Spleen (tissue), 7 donors: ENCODE measurements around the gene TBC1D9B.

Source experiments
- CTCF ChIP-seq, 11 experiments: fragments of 200-600 bp in 7 of 11; fragments of 450-650 bp in 4 of 11; sonication (generic) in 4 of 11; IDR thresholded peaks in 8 of 11; conservative IDR thresholded peaks in 3 of 11; 1 replicate in 7 of 11; 2 replicates in 4 of 11; pipeline versions ENCODE4 v1.4.0 to v1.8.0; 2016 to 2021; ENCODE audit warnings: antibody characterized with exemption in 11 of 11, inconsistent platforms in 4 of 11, mild to moderate bottlenecking in 1 of 11
- POLR2A ChIP-seq, 3 donors: fragments of 450-650 bp; IDR thresholded peaks; one replicate each; pipeline ENCODE4 v1.5.1; 2017; ENCODE audit warnings: antibody characterized with exemption in 3 of 3, mild to moderate bottlenecking in 1 of 3
- POLR2AphosphoS5 ChIP-seq, 3 donors: sonication (generic); formaldehyde crosslinking; IDR thresholded peaks; one replicate each; pipeline ENCODE4 v1.5.1; 2017; ENCODE audit warnings: antibody characterized with exemption in 3 of 3
- donor health status: DM: no; HTN: no; CAD: no; lungs with moderate emphysema.
- donor health status: DM: no; HTN: no; CAD: no.
- donor health status: DM: no; HTN: no; CAD: no.

- no peak for TF ChIP-seq CTCF (IDR thresholded peaks at IDR 0.05 in 8 of 11, conservative IDR thresholded peaks at IDR 0.05 in 3 of 11)
- no peak for TF ChIP-seq POLR2A (IDR thresholded peaks at IDR 0.05)
- TF ChIP-seq POLR2AphosphoS5 (IDR thresholded peaks at IDR 0.05) = peak; percentile 48 to 71 (median 68)
Observed at GRCh38 chr5:179833056-179833708, 74.5 kb downstream of the TBC1D9B start.
